Astrocyte (in vitro differentiated cells and primary cell): ENCODE results near the gene GLT8D2.

ENCODE experiments used
- EZH2 ChIP-seq: IDR thresholded peaks from 2 replicates; pipeline ENCODE4 v1.6.1; 2012; ENCODE audit warnings: mild to moderate bottlenecking, low read length, inconsistent platforms; ENCODE audit not compliant: insufficient read depth
- TF ChIP-seq, protein P1 (sequence below): IDR thresholded peaks from 2 replicates; pipeline ENCODE4 v1.5.1; 2011; ENCODE audit warnings: low read depth, mild to moderate bottlenecking, inconsistent platforms, low read length, moderate library complexity; ENCODE audit not compliant: insufficient read depth

DNA sequence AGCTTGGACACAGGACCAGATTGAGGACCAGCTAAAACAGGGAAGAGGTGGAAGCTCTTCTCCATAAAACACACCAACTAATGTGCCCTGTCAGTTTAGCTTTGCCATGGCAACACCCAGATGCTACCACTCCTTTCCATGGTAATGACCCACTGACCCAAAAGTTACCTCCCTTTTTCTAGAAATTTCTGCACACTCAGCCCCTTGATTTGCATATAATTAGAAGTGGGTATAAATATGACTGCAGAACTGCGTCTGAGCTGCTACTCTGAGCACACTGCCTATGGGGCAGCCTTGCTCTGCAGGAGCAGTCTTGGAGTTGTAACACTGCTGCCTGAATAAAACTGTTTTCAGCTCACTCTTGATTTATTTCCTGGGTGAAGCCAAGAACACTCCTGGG is 87.5 kb downstream of the GLT8D2 start:
- TF ChIP-seq, protein P1, sequence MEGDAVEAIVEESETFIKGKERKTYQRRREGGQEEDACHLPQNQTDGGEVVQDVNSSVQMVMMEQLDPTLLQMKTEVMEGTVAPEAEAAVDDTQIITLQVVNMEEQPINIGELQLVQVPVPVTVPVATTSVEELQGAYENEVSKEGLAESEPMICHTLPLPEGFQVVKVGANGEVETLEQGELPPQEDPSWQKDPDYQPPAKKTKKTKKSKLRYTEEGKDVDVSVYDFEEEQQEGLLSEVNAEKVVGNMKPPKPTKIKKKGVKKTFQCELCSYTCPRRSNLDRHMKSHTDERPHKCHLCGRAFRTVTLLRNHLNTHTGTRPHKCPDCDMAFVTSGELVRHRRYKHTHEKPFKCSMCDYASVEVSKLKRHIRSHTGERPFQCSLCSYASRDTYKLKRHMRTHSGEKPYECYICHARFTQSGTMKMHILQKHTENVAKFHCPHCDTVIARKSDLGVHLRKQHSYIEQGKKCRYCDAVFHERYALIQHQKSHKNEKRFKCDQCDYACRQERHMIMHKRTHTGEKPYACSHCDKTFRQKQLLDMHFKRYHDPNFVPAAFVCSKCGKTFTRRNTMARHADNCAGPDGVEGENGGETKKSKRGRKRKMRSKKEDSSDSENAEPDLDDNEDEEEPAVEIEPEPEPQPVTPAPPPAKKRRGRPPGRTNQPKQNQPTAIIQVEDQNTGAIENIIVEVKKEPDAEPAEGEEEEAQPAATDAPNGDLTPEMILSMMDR: no peak
- TF ChIP-seq EZH2: no peak
